Chondrocyte (in vitro differentiated cells): Measurements from ENCODE around the gene UTS2B. TPM values are rescaled to one million over a fixed set of nuclear protein-coding genes. Genes with fewer than 3 reads are reported as not detected.
A peak's percentile ranks its signal among the peaks of the same experiment; 100 is the strongest.

Source experiments
- DNase-seq: peaks from one replicate; pipeline ENCODE4 v3.0.0; 2021; ENCODE audit warnings: mixed read lengths, low spot score
- H3K27ac Mint-ChIP-seq: one replicate; pipeline ENCODE4 v1.8.0; 2021; ENCODE audit warnings: mild to moderate bottlenecking, moderate library complexity, mixed read lengths; ENCODE audit not compliant: unreplicated experiment
- H3K27me3 Mint-ChIP-seq: 2 replicates; pipeline ENCODE4 v1.8.0; 2021; ENCODE audit warnings: low read depth, mixed read lengths
- H3K36me3 Mint-ChIP-seq: 2 replicates; pipeline ENCODE4 v1.8.0; 2021; ENCODE audit warnings: low read depth, mixed read lengths
- H3K4me1 Mint-ChIP-seq: 2 replicates; pipeline ENCODE4 v1.8.0; 2021; ENCODE audit warnings: low read depth, mild to moderate bottlenecking, mixed read lengths
- H3K4me3 Mint-ChIP-seq: one replicate; pipeline ENCODE4 v1.8.0; 2021; ENCODE audit warnings: mild to moderate bottlenecking, moderate library complexity, mixed read lengths; ENCODE audit not compliant: unreplicated experiment
- H3K9me3 Mint-ChIP-seq: 2 replicates; pipeline ENCODE4 v1.8.0; 2021; ENCODE audit warnings: low read depth, mixed read lengths
- CTCF ChIP-seq: fragments of 200-600 bp; sonication (generic); IDR thresholded peaks from 2 replicates; pipeline ENCODE4 v1.5.0; 2021; ENCODE audit warnings: antibody characterized with exemption, mild to moderate bottlenecking, moderate library complexity
- total RNA-seq: library from RNA; stranded (reverse); gene quantifications from 3 replicates; pipeline ENCODE4 v1.2.1, GENCODE V29; 2021

The UTS2B gene
- total RNA-seq, 1 donor from 2014 or later, result 0.17 TPM

GRCh38 chr3:191333298-191333880 lies 3.1 kb upstream of the UTS2B start:
- Mint-ChIP-seq H3K27ac (peak overlapping the region; percentile 23), H3K36me3 (no peaks in the 10 kb centered on the region), H3K4me1 (peaks cover 84% of the 10 kb centered on the region), H3K9me3 (no peaks in the 10 kb centered on the region), H3K4me3 (no peak overlapping the region), H3K27me3 (no peaks in the 10 kb centered on the region)
- no peak for DNase-seq
- TF ChIP-seq CTCF, result no peak

GRCh38 chr3:191331388-191331787 lies 1.1 kb upstream of the UTS2B start:
- no peaks in the 10 kb centered on the region for H3K36me3 Mint-ChIP-seq
- no peak for TF ChIP-seq CTCF
- peak overlapping the region; percentile 98 for H3K27ac Mint-ChIP-seq
- H3K27me3 Mint-ChIP-seq, result no peaks in the 10 kb centered on the region
- H3K9me3 Mint-ChIP-seq, result no peaks in the 10 kb centered on the region
- DNase-seq, result no peak
- peaks cover 66% of the 10 kb centered on the region for H3K4me1 Mint-ChIP-seq
- H3K4me3 Mint-ChIP-seq, result peak overlapping the region; percentile 89

GRCh38 chr3:191330530-191331048 lies 263 bp upstream of the UTS2B start:
- TF ChIP-seq CTCF, result peak; percentile 7
- Mint-ChIP-seq H3K4me1 (peaks cover 58% of the 10 kb centered on the region), H3K36me3 (no peaks in the 10 kb centered on the region), H3K27ac (peak overlapping the region; percentile 98), H3K9me3 (no peaks in the 10 kb centered on the region), H3K27me3 (no peaks in the 10 kb centered on the region), H3K4me3 (peak overlapping the region; percentile 89)
- no peak for DNase-seq

GRCh38 chr3:191328962-191329653 lies 1.2 kb downstream of the UTS2B start, which contains the start of gene CCDC50:
TSS of gene CCDC50 (plus strand) at chr3:191329394. CDS start at chr3:191329675, 281 bp downstream.
- H3K27ac Mint-ChIP-seq, result peak within 1 kb of the TSS; percentile 98
- H3K4me1 Mint-ChIP-seq, result peaks cover 43% of the 10 kb centered on the region
- no peaks in the 10 kb centered on the region for H3K27me3 Mint-ChIP-seq
- H3K4me3 Mint-ChIP-seq, result peak within 1 kb of the TSS; percentile 89
- peak; percentile 41 for TF ChIP-seq CTCF
- no peaks in the 10 kb centered on the region for H3K9me3 Mint-ChIP-seq
- no peaks in the 10 kb centered on the region for H3K36me3 Mint-ChIP-seq
- peak; percentile 95 for DNase-seq

GRCh38 chr3:191328383-191328961 lies 1.9 kb downstream of the UTS2B start:
- Mint-ChIP-seq H3K27ac (peak overlapping the region; percentile 75), H3K4me1 (peaks cover 39% of the 10 kb centered on the region), H3K9me3 (no peaks in the 10 kb centered on the region), H3K36me3 (no peaks in the 10 kb centered on the region), H3K4me3 (peak overlapping the region; percentile 89), H3K27me3 (no peaks in the 10 kb centered on the region)
- no peak for DNase-seq
- no peak for TF ChIP-seq CTCF
